Measurements from ENCODE around the gene NAT10. TPM values are rescaled to one million over a fixed set of nuclear protein-coding genes. Genes with fewer than 3 reads are reported as not detected.

NAT10 gene
- total RNA-seq, 1 experiment from 2014 or later = 75.5 TPM

- TF ChIP-seq, protein P1, sequence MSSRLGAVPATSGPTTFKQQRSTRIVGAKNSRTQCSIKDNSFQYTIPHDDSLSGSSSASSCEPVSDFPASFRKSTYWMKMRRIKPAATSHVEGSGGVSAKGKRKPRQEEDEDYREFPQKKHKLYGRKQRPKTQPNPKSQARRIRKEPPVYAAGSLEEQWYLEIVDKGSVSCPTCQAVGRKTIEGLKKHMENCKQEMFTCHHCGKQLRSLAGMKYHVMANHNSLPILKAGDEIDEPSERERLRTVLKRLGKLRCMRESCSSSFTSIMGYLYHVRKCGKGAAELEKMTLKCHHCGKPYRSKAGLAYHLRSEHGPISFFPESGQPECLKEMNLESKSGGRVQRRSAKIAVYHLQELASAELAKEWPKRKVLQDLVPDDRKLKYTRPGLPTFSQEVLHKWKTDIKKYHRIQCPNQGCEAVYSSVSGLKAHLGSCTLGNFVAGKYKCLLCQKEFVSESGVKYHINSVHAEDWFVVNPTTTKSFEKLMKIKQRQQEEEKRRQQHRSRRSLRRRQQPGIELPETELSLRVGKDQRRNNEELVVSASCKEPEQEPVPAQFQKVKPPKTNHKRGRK (CRISPR knock-in tag; IDR thresholded peaks at IDR 0.05; ENCODE audit: borderline replicate concordance) = no peak
- TF ChIP-seq TEAD1 (CRISPR knock-in tag; IDR thresholded peaks at IDR 0.05) (no peak), ARID4B (CRISPR knock-in tag; IDR thresholded peaks at IDR 0.05; ENCODE audit: borderline replicate concordance) (no peak), E2F4 (CRISPR knock-in tag; IDR thresholded peaks at IDR 0.05; ENCODE audit: borderline replicate concordance, low read depth) (no peak), EMX1 (CRISPR knock-in tag; IDR thresholded peaks at IDR 0.05) (no peak)
Measured at GRCh38 chr11:34166806-34167740, 61.6 kb downstream of the NAT10 start (continued).

DNA sequence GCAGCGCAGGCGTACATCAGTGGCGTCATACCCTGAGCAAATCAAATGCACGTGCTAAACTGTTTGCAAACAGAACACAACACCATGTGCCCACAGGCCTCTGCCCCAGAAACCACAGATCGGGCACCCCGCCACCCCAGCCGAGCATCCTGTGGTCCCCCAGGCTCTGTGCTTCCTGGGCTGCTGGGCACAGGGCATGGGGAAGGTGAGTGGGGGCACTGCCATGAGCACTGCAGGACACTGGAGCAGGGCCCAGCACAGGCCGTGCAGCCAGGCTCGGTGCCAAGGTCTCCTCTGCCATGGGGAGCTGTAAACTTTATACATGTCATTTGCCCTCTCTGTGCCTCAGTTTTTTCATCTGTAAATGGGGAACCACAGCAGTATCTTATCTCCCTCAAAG is 62.5 kb downstream of the NAT10 start:
- TF ChIP-seq SOX15 (CRISPR knock-in tag; IDR thresholded peaks at IDR 0.05) (no peak), PRDM15 (CRISPR knock-in tag; IDR thresholded peaks at IDR 0.05) (no peak), RELA (CRISPR knock-in tag; IDR thresholded peaks at IDR 0.05; ENCODE audit: borderline replicate concordance) (no peak), MXD4 (CRISPR knock-in tag; IDR thresholded peaks at IDR 0.05; ENCODE audit: borderline replicate concordance) (no peak), NR3C1 (CRISPR knock-in tag; conservative IDR thresholded peaks at IDR 0.05; ENCODE audit: low read depth) (no peak), CREM (CRISPR knock-in tag; IDR thresholded peaks at IDR 0.05) (no peak), STAT6 (CRISPR knock-in tag; conservative IDR thresholded peaks at IDR 0.05; ENCODE audit: low read depth) (no peak), FOXJ3 (CRISPR knock-in tag; IDR thresholded peaks at IDR 0.05; ENCODE audit: borderline replicate concordance) (no peak), ELF4 (CRISPR knock-in tag; IDR thresholded peaks at IDR 0.05; ENCODE audit: low read depth) (no peak), TCF7 (CRISPR knock-in tag; IDR thresholded peaks at IDR 0.05; ENCODE audit: low read depth) (no peak), EMX1 (CRISPR knock-in tag; IDR thresholded peaks at IDR 0.05) (no peak)
- TF ChIP-seq, protein P2, sequence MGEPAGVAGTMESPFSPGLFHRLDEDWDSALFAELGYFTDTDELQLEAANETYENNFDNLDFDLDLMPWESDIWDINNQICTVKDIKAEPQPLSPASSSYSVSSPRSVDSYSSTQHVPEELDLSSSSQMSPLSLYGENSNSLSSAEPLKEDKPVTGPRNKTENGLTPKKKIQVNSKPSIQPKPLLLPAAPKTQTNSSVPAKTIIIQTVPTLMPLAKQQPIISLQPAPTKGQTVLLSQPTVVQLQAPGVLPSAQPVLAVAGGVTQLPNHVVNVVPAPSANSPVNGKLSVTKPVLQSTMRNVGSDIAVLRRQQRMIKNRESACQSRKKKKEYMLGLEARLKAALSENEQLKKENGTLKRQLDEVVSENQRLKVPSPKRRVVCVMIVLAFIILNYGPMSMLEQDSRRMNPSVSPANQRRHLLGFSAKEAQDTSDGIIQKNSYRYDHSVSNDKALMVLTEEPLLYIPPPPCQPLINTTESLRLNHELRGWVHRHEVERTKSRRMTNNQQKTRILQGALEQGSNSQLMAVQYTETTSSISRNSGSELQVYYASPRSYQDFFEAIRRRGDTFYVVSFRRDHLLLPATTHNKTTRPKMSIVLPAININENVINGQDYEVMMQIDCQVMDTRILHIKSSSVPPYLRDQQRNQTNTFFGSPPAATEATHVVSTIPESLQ (CRISPR knock-in tag; IDR thresholded peaks at IDR 0.05) = no peak
- no peak overlapping the region for H3K4me3 Mint-ChIP-seq
- ATAC-seq (no peak), DNase-seq (ENCODE audit: low spot score) (no peak)
- H3K27me3 Mint-ChIP-seq (ENCODE audit: low read depth) = no peaks in the 10 kb centered on the region; the same call in 1 of the 2 replicates
- H3K36me3 Mint-ChIP-seq = no peaks in the 10 kb centered on the region
- H3K9me3 Mint-ChIP-seq = no peaks in the 10 kb centered on the region
- H3K4me1 Mint-ChIP-seq = no peaks in the 10 kb centered on the region
- ChIA-PET POLR2A (no interaction called here), CTCF (interaction anchor here (0.7 to 1.7 kb wide), 2 partner anchors 27 to 188 kb away, joined by 4 read pairs; no protein-coding TSS in a partner anchor)
- H3K27ac Mint-ChIP-seq = no peak overlapping the region

Measured in WTC11 (cell line).